Middle frontal gyrus (tissue), 1 donor: ENCODE measurements around the gene DAZAP1.
"Not testable (repeated sequence)": the region's sequence is repeated elsewhere in the genome, so short reads cannot be mapped to it uniquely, and the experiment has no call there.

Experiments
- DNase-seq: peaks from one replicate; pipeline ENCODE4 v3.0.0-alpha.2; 2015; ENCODE audit warnings: low spot score; ENCODE audit errors: extremely low spot score

The DAZAP1 gene

DNA sequence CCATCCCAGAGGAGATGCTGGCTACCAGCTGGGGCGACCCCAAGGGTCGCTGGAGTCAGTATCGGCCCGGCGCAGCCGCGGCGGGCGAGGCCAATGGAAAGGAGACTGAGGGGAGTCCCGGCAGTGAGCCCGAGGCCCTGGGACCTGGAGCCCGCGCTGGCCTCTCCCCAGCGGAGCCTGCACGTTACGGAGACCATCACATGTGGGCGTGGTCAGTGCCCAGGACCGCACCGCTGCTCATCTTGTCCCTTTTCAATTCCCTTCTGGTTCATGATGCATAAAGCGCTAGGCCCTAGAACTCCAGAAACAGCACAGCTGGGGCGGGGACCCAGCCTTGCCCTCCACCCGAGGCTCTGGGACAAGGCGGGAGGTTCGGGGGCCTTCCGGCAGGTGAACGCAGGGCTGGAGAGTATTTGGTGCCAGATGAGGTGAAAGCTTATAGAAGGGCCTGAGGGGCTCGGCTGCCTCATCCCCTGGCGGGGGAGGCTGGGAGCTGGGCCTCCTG is 63.7 kb downstream of the DAZAP1 start:
- DNase-seq, result no peak

DNA sequence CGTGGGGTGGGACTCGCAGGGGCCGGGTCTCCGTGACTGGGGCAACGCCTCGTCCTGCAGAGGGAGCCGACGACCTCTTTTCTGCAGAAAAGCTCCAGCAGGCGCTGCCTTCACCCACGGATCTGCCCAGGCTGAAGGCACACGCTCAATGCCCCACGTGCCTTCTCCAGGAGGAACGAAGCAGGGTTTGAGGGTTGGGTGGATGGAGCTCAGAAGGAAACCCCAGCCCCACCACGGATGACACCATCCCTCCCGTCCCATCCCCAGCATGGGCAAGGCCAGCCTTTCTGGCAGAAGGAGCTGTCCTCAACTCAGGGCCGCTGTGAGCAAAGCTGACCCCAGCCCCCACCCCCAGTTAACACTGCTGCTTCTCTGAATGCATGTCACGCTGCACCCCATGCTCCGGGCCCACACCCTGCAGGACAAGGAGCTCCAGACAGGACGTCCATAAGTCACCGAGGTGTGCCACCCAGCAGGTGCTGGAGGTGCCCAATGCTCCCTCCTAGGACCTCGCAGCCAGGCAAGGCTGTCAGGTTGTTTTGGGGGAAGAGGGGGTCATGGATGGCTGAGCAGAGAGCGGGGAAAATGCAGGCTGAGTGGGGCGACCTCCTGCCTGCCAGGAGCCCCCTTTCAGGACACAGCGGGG is 64.3 kb downstream of the DAZAP1 start:
- DNase-seq, result no peak

DNA sequence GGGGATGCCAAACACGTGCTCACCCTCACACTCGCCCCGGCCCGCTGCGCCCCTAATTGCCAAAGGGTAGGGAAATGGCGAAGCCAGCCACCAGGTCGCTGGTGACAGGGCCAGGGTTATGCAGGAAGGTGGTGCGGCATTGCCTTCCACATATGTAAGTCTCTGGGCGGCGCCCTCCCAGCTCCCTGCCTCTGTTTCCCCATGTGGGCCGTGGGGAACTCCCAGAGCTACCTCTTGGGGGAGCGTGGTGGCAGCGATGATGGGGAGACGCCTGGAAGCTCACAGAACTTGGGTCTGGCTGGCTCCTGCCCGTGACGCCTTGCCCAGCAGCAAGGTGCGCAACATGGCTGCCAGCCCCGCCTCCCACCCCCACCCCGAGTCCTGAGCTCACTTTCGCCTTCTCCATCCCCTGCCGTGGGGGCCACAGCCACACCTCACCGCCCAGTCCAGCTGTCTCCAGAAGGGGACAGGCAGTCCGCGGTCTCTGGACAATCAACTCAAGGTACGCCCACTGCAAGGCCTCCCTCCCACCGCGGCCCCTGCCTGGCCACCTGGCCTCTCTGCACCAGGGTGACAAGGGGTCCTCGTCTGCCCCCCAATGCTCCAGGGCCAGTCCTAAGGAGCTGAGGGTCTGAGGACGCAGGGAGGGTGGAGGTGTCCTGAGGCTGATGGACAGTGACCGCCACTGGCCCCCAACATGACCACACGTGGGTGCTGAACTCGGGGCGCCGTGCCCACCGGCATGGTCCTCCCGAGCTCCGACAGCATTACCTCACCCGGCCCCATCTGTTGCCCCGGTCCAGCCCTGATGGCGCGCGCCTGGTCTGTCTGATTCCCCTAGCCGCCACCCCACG is 65.1 kb downstream of the DAZAP1 start:
- DNase-seq, result no peak

DNA sequence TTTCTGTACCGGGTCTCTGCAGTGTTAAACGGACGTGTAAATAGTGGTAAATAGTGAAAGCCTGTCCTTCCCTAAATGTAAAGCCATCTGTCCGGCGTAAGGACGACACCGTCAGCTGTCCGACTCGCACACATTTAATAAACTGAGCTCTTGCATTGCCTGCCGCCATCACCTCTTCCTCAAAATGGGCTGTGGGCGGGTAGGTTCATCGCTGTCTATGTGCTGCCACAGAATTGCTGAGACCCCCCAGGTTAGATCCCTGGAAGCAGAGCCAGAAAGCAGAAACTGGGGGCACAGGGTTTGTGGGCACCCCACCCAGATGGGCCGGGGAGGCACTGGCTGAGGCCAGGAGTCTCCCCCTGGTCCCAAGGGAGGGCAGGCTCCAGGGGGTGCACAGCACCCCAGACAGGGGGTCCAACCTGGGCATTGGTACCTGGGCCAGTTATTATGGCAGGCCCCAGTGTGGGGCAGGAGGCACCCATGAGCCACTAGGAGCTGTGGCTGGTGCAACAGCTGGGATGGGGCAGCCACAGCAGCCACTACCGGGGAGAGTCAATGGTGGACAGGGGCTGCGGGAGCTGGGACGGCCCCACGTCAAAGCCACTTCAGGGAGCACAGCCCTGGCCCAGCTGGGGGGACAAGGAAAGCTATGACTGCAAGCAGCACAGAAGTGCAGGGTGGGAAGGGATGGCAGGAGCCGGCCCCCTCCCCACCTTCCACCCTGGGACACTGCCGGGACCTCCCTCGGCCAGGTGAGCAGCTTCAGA is 65.9 kb downstream of the DAZAP1 start:
- DNase-seq, result no peak

DNA sequence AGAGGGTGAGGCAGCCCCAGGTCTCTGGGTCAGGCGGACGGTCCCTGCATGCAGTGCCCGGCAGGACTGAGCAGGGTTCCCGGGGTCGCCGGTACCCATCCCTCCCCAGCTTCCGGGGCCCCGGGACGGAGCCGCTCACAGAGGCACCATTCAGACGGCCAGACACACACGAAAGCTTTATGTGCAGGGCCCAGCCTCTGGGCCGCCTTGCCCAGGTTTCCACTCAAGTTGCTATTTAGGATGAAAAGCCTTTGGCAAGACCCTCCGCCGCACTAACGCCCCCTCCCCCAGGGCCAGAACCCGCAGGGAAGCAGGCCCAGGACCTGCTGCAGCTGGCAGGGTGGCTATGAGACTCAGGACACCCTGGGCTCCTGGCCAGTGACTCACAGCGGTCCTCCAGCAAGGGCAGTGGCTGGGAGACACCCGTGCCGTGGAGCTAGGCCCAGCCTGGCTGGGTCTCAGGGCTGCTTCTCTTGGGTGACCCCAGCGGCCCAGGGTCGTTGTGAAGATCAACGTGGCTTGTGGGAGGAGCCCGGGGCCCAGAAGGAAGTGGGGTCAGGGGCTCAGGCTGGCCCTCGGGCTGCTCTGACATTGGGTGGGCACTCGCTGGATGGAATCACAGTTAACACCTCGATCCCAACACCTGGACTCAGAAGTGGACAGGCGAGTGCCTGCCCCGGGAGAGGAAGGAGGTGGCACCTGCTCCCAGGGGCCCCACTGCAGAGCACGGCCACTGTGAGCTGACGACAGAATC is 66.8 kb downstream of the DAZAP1 start:
- DNase-seq, result no peak

DNA sequence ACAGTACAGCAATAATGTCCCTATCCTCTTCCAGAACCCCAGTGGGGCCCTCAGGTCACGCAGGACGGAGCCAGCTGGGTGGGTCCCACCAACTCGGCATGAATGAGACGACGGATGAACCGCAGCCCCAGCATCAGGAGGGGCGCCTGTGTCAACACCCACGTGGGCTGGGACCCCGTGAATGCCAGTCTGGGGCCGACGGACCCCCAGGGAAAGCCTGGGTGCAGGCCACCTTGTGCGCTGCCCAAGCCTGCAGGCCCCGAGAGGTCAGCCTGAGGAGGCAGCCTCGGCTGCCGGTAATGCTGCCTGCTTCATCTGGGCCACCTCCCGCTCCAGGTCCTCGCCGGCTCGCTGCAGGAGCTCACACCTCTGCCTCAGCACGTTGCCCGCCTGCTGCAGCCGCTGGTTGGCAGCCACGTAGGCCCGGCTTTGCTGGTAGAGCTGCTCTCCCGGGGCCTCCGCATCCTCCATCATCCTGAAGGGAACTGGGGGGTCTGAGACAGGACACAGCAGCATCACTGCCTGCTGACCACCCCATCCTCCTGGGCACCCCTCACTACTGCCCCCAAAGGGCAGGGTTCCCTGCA is 67.5 kb downstream of the DAZAP1 start:
- no peak for DNase-seq

DNA sequence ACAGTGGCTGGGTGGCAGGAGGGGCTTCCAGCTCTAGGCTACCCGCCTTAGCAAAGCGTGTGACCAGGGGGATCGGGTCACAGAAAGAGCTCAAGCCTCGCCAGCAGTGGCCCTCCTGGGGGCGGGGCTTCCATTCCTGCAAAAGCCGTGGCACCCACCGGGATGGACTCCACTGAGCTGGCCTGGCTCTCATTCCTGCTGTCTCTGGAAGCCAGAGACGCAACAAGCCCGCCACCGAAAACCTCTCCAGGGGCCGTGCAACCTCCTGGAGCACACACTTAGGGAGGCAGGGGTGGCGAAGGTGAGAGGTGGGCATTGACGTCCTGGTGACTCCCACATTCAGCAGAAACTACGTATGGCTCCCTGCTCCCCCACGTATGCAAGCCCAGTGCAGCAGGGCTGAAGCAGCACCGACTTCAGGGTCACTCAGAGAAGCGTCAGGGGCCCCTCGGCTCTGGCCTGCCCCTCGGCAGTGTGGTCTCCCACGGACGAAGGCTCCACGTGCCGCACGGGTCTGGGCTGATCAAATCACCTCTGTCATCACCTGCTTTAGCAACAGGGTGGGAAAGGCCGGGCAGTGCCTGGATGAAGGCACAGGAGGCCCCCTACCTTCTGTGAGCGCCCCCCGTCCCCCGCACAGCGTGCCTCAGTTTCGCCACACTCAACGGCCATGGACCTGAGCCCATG is 68.5 kb downstream of the DAZAP1 start:
- DNase-seq, result no peak

DNA sequence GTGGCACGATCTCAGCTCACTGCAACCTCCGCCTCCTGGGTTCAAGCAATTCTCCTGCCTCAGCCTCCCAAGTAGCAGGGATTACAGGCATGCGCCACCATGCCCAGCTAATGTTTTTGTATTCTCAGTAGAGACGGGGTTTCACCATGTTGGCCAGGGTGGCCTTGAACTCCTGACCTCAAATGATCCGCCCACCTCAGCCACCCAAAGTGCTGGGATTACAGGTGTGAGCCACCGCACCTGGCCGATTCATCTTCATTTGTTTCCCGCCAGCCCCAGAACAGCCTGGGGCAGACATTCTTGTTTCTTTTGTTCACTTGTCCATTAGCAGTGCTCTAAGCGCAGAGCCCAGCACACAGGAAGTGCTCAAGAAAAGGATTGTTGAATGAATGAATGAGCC is 69.7 kb downstream of the DAZAP1 start:
- DNase-seq, result not testable (repeated sequence)

DNA sequence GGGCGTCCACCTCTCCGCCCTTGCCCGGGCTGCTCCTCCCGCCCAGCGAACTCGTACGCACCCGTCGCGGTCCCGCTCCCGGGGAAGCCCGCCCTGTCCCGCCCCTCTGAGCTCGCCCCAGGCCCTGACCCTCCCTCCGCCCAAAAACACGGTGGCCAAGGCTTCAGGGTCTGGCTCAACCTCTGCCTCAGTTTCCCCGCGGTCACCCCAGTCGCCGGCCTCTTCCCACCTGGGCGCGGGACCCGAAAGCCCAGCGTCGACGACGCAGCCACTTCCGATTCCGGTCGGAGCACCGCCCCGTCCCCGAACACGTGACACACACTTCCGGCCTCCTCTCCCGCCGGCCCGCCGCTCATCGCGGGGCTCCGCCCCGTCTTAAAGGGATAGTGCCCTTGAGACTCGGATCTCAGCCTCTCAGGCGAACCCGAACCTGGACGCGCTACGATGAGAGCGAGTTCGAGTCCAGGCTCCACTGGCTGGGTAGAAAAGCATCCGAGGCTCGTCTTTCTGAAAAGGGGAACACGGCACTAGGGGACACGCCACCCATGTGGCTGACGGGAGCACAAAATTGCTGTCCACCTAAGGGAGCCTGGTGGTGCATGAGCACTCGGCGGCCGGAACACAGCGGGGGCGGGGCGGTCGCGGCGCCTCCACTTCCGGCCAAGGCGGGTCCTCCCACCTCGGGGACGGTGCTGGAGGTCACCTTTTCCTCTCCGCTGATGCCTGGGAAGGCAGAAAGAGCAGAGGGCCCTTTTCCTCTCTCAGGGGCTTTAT is 71.7 kb downstream of the DAZAP1 start, which contains the start of gene C19orf25:
Gene C19orf25, minus strand, starts transcription at position 282 of the 774 bp plus-strand sequence. CDS start 312 bp downstream, outside the sequence.
- peak; percentile 90 for DNase-seq

DNA sequence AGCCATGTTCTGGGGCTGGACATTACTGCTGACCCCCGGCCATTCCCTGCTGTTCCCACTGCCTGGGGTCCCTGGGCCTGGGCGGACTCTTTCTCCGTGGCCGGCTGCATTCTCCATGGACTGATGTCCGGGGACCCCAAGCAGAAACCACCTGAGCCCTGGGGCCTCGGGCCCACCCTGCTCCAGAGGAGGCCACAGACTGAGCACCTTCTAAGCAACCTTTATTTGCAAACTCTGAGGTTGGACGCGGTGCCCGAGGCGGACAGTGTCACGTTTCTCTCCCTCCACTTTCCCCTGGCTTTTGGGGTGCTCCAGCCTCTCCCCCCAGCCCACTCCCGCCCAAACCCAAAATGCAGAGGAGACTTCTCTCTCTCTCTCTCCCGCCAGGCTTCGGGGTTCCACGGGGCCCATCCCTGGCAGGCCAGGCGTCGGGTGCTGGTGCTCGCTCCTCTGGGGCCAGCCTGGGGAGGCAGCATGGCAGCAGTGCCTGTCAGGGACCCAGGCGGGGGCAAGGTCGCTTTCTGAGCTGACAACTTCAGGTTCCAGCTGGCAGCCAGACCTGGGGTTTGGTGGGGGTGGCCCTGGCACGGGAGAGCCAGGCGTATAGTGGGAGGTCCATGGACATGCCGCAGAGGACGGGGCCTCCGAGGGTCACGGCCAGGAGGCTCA is 74.0 kb downstream of the DAZAP1 start:
- DNase-seq, result no peak

DNA sequence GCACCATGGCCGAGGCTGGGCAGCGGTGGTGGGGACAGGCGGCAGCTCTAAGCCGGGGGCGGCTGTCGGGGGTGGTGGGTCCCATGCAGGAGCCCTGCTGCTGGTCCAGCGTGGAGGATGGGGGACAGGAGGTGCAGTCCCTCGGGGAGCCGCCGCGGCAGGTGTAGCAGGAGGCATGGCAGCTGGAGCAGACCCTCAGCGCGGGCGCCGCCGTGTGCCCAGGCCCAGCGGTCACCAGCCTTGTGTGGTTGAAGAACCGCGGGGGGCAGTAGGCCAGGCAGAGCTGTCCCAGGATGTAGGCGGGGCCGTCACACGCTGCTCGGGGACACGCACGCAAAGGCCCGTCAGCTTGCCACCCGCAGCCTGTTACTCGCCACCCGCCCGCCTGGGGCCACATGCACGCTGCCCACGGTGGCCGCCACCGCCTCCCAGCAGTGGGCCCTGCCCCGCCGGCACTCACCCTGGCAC is 74.5 kb downstream of the DAZAP1 start:
- DNase-seq, result no peak

DNA sequence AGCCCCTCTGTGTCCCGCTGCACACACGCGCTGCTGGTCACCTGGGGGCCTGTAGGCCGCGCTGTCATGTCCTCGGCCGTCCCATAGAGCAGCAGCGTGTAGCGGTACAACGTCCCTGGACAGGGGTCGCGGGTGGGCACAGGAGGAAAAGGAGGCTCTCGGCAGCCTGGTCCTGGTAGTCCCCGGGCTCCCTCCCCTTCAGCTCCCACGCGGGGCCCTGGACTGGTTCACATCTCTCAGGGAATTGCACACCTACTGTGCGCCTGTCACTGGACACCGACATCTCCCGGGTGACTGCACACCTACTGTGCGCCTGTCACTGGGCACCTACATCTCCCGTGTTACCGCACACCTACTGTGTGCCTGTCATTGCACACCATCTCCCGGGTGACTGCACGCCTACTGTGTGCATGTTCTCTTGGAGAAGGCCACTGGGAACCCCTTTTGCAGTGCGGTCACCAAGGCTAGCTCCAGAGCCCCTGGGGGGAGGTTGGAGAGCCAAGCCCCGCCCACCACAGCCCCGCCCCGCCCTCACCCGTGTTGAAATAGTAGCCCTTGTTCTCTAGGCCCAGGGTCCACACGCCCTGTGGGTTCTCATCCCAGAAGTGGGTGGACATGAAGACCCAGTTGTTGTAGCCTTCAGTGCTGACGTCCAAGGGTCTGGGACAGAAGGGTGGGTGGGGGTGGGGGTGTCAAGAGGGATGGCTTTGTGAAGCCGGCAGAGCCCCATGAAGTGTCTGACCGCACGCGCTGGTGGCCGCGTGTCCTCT is 75.2 kb downstream of the DAZAP1 start:
- no peak for DNase-seq

DNA sequence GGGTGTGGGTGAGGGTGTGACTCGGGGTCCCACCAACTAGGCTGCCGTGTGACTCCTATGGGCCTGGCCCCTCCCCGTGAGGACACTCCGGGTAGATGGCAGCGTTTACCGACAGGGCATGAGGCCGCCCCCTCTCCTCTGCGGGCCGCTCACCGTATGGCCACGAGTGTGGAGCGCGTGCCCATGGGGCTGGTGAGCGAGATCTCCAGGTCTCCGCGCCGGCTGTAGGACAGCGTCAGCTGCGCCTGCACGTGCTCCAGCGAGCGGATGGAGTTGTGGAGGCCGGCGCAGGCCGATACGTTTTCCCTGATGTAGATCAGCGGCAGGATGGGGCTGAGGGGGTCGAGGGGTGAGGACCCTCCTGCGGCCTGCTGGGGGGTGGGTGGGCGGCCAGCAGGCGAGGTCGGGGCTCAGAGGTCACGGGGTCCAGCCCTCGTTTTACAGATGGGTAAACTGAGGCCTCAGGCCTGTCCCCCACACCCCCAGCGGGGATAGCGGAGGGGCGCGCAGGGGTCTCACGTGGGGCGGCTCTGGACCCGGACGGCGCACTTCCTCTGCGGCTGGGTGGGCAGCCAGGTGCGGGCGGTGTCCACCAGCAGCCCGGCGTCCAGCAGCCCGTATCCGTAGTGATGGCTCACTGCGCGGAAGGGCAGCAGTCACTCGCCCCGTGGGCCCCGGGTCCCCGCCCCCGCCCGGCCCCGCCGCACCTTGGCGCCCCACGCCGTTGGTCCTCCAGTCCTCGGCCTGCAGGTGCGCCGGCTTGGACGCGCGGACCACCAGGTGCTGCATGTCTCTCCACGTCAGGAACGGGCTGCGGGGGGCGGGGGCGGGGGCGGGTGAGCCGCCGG is 76.0 kb downstream of the DAZAP1 start:
- no peak for DNase-seq

DNA sequence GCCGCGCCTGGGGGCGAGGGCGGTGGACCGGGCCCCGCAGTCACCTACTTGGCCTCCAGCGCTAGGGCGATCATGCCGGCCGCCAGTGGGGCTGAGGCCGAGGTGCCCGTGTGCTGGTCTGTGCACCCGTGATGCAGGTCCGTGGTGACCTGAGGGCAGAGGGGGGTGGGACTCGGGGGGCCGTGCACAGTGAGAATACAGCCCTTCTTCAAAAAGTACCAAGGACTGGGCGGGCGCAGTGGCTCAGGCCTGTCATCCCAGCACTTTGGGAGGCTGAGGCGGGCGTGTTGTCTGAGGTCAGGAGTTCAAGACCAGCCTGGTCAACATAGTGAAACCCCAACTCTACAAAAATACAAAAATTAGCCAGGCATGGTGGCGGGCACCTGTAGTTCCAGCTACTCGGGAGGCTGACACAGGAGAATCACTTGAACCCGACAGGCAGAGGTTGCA is 76.6 kb downstream of the DAZAP1 start:
- no peak for DNase-seq
